B cell (primary cell): ENCODE results near the gene ERP44.

Experiments used
- EZH2 ChIP-seq: IDR thresholded peaks from 2 replicates; pipeline ENCODE4 v1.6.1; 2012; ENCODE audit warnings: borderline replicate concordance, low read depth, mild to moderate bottlenecking, moderate library complexity, low read length; ENCODE audit not compliant: insufficient read depth, poor library complexity, severe bottlenecking
- TF ChIP-seq, protein P1 (sequence below): fragments of 200-600 bp; IDR thresholded peaks from one replicate; pipeline ENCODE4 v1.8.0; 2022; ENCODE audit warnings: antibody characterized with exemption, mild to moderate bottlenecking

DNA sequence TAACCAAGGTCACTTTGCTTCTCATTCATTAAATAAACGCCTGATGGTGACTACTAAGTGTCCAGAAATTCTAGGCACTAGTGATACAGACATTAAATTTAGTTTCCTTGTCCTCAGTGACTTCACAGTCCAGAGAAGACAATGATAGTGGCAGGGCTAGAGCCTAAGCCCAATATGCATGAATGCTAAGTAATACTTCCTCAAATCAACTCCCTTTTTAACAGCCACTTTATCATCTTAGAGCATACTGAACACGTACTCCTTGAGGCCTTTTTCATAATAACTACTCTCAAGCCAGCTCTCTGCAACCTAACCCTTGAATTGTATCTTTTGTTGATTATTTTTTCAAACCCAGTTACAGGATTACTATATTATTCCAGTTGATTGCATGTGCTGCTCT lies 118.2 kb downstream of the ERP44 start:
- TF ChIP-seq, protein P1, sequence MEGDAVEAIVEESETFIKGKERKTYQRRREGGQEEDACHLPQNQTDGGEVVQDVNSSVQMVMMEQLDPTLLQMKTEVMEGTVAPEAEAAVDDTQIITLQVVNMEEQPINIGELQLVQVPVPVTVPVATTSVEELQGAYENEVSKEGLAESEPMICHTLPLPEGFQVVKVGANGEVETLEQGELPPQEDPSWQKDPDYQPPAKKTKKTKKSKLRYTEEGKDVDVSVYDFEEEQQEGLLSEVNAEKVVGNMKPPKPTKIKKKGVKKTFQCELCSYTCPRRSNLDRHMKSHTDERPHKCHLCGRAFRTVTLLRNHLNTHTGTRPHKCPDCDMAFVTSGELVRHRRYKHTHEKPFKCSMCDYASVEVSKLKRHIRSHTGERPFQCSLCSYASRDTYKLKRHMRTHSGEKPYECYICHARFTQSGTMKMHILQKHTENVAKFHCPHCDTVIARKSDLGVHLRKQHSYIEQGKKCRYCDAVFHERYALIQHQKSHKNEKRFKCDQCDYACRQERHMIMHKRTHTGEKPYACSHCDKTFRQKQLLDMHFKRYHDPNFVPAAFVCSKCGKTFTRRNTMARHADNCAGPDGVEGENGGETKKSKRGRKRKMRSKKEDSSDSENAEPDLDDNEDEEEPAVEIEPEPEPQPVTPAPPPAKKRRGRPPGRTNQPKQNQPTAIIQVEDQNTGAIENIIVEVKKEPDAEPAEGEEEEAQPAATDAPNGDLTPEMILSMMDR: no peak
- TF ChIP-seq EZH2: no peak
